K562 (cell line): ENCODE results near the gene CFAP73. TPM values are rescaled to one million over a fixed set of nuclear protein-coding genes. Genes with fewer than 3 reads are reported as not detected.
A peak's percentile ranks its signal among the peaks of the same experiment; 100 is the strongest.

Experiments used
- ATAC-seq: fragments of 200-7000 bp; cut with Tn5 transposase; 3 replicates; pipeline ENCODE4 v1.9.1; 2020; ENCODE audit warnings: moderate library complexity
- BruUV-seq: library from RNA; stranded (reverse); fragments of 400-500 nt; replicated peaks from 2 replicates; lab custom pipeline; 2021; lab: Mats Ljungman, UMichigan
- CTCF ChIA-PET: fragments of 300-600 bp; formaldehyde crosslinking; extraction: SDS; loops from one replicate; lab custom pipeline; 2021; ENCODE audit warnings: low intra/inter-chr PET ratio; lab: Yijun Ruan, JAX
- POLR2A ChIA-PET: fragments of 300-600, 350-650 bp; sonication (Branson Sonifier 250); formaldehyde crosslinking; extraction: SDS; loops from one replicate; lab custom pipeline; 2021; ENCODE audit warnings: antibody characterized with exemption, inconsistent platforms; lab: Yijun Ruan, JAX
- DNase-seq, 4 experiments: peaks; one replicate each; pipeline versions ENCODE4 v3.0.0 to v3.0.0-alpha.2; 2011 to 2018; ENCODE audit warnings: low spot score in 3 of 4, mixed read lengths in 3 of 4; ENCODE audit errors: extremely low read depth in 1 of 4
- FAIRE-seq: peaks from 2 replicates; lab custom pipeline; 2011; peaks lifted over from hg19 to GRCh38; lab: Jason Lieb, UNC
- H2AFZ ChIP-seq: 2 replicates; pipeline ENCODE4 v1.6.0; 2011; ENCODE audit warnings: low read depth, low read length, control low read depth, inconsistent platforms
- H3K27ac ChIP-seq: fragments of 200-600 bp; 3 replicates; pipeline ENCODE4 v1.8.0; 2011; ENCODE audit warnings: low read depth, mild to moderate bottlenecking, control low read depth, inconsistent platforms, low read length, moderate library complexity, mixed read lengths; ENCODE audit errors: extremely low read depth
- H3K27me3 ChIP-seq, 2 experiments: fragments of 300-600 bp in 1 of 2; 2 replicates in 1 of 2; 3 replicates in 1 of 2; pipeline versions ENCODE4 v1.6.0 to v1.8.0; 2011; ENCODE audit warnings: inconsistent platforms in 2 of 2, low read length in 2 of 2, mild to moderate bottlenecking in 1 of 2, mixed read lengths in 1 of 2, moderate library complexity in 1 of 2; ENCODE audit not compliant: control insufficient read depth in 2 of 2, insufficient read depth in 2 of 2
- H3K36me3 ChIP-seq: fragments of 300-600 bp; 3 replicates; pipeline ENCODE4 v1.8.0; 2011; ENCODE audit warnings: mild to moderate bottlenecking, low read length, inconsistent platforms; ENCODE audit not compliant: control insufficient read depth, insufficient read depth
- H3K4me1 ChIP-seq, 2 experiments: fragments of 200-600 bp in 1 of 2; replicated peaks in 1 of 2; 2 replicates in 1 of 2; 3 replicates in 1 of 2; pipeline versions ENCODE4 v1.5.1 to v1.8.0; 2011; ENCODE audit warnings: inconsistent platforms in 2 of 2, low read length in 2 of 2, mild to moderate bottlenecking in 1 of 2, mixed read lengths in 1 of 2, moderate library complexity in 1 of 2; ENCODE audit not compliant: control insufficient read depth in 2 of 2, insufficient read depth in 2 of 2
- H3K4me2 ChIP-seq: 2 replicates; pipeline ENCODE4 v1.6.1; 2011; ENCODE audit warnings: low read length, control low read depth, inconsistent platforms, mixed read lengths; ENCODE audit not compliant: insufficient read depth
- H3K4me3 ChIP-seq: fragments of 200-600 bp; sonication (generic), shearing (Covaris generic); 2 replicates; pipeline ENCODE4 v1.5.1; 2016; ENCODE audit warnings: control low read depth, inconsistent platforms
- H3K79me2 ChIP-seq: fragments of 200-600 bp; 3 replicates; pipeline ENCODE4 v1.8.0; 2011; ENCODE audit warnings: low read length, inconsistent platforms; ENCODE audit not compliant: control insufficient read depth, insufficient read depth
- H3K9ac ChIP-seq, 2 experiments: 2 replicates each; pipeline versions ENCODE4 v1.6.0 to v1.6.1; 2011; ENCODE audit warnings: low read depth in 2 of 2, low read length in 2 of 2, control low read depth in 1 of 2, inconsistent platforms in 1 of 2, mild to moderate bottlenecking in 1 of 2, mixed read lengths in 1 of 2; ENCODE audit not compliant: insufficient read depth in 1 of 2
- H3K9me1 ChIP-seq: one replicate; pipeline ENCODE4 v1.6.0; 2011; ENCODE audit warnings: inconsistent platforms, mild to moderate bottlenecking, low read length, moderate library complexity; ENCODE audit not compliant: control insufficient read depth, insufficient read depth
- H3K9me3 ChIP-seq: replicated peaks from 2 replicates; pipeline ENCODE4 v1.5.1; 2011; ENCODE audit warnings: low read depth, low read length, inconsistent platforms; ENCODE audit not compliant: control insufficient read depth, insufficient read depth
- H4K20me1 ChIP-seq: replicated peaks from 2 replicates; pipeline ENCODE4 v1.6.1; 2011; ENCODE audit warnings: low read length, inconsistent platforms, mixed read lengths; ENCODE audit not compliant: control insufficient read depth, insufficient read depth
- ILF3 ChIP-seq: fragments of 450-650 bp; IDR thresholded peaks from 2 replicates; pipeline ENCODE4 v1.6.1; 2018; ENCODE audit warnings: antibody characterized with exemption, mild to moderate bottlenecking, moderate library complexity, borderline replicate concordance
- PREB ChIP-seq: sonication (generic); formaldehyde crosslinking; IDR thresholded peaks from 2 replicates; pipeline ENCODE4 v1.8.1; 2023; ENCODE audit warnings: mild to moderate bottlenecking, missing genetic modification reagents
- USF1 ChIP-seq: sonication (generic); formaldehyde crosslinking; IDR thresholded peaks from 2 replicates; pipeline ENCODE4 v1.9.0; 2022; ENCODE audit warnings: mild to moderate bottlenecking, missing genetic modification reagents
- YY1 ChIP-seq, 3 experiments: IDR thresholded peaks; 2 replicates each; pipeline ENCODE4 v1.6.1; 2011; ENCODE audit warnings: low read length in 2 of 3, mild to moderate bottlenecking in 2 of 3, moderate library complexity in 2 of 3, borderline replicate concordance in 1 of 3, control low read depth in 1 of 3, low read depth in 1 of 3; ENCODE audit not compliant: insufficient read depth in 3 of 3, insufficient replicate concordance in 2 of 3, control insufficient read depth in 1 of 3, insufficient read length in 1 of 3; ENCODE audit errors: extremely low read depth in 1 of 3
- ZNF12 ChIP-seq: sonication (generic); formaldehyde crosslinking; IDR thresholded peaks from 2 replicates; pipeline ENCODE4 v1.4.0; 2020; ENCODE audit warnings: mild to moderate bottlenecking, missing genetic modification reagents
- WGBS: fragments of 100-300 bp; shearing (Covaris generic); methylation state at CpG from one replicate; pipeline ENCODE4 v1.1.6; 2016; ENCODE audit warnings: low coverage, mixed read lengths; ENCODE audit not compliant: insufficient coverage; ENCODE audit errors: missing lambda C conversion rate; 5-methylcytosine and 5-hydroxymethylcytosine counted together
- in situ Hi-C: fragments of 300-500 bp; cut with MboI; formaldehyde crosslinking; loops from 4 replicates; pipeline ENCODE4 v1.15.0; 2018; ENCODE audit warnings: inconsistent platforms, mixed read lengths
- intact Hi-C: fragments of 100-400 bp; cut with micrococcal nuclease; formaldehyde crosslinking; loops from 2 replicates; pipeline ENCODE4 v1.14.2; 2022
- polyA plus RNA-seq, 8 experiments: library from polyadenylated mRNA; depleted of rRNA in 4 of 8; stranded (reverse) in 5 of 8; unstranded in 3 of 8; fragments of >200 nt; fragmentation: Nextera tagmentation in 2 of 8; fragmentation: Illumina TruSeq in 1 of 8; extraction: Ambion mirVana in 2 of 8; extraction: Trizol in 1 of 8; gene quantifications; 2 replicates each; pipeline versions ENCODE4 v1.2.1 to v1.2.3, GENCODE V29; 2011 to 2014; ENCODE audit warnings: inconsistent platforms in 1 of 8, missing spikeins in 1 of 8
- total RNA-seq, 7 experiments: library from RNA; depleted of rRNA in 6 of 7; stranded (reverse); fragments of >200 nt in 6 of 7; fragmentation: Illumina TruSeq in 2 of 7; extraction: Trizol in 2 of 7; gene quantifications; 2 replicates each; pipeline versions ENCODE4 v1.2.1 to v1.2.3, GENCODE V29; 2011 to 2021; ENCODE audit warnings: low replicate concordance in 1 of 7

Gene CFAP73
- total and polyA plus RNA-seq, 9 of the 15 experiments (the other 6 are each of a cell fraction or from before 2014, with no cell fraction given), result not detected

GRCh38 chr12:113201187-113202177 is 52.0 kb downstream of the CFAP73 start (continued):
- 0 out of 2 replicates have a peak, but pooled peaks have one; percentile 22 for TF ChIP-seq USF1 (CRISPR knock-in tag)
- no peak for TF ChIP-seq PREB (CRISPR knock-in tag)

- H3K27ac ChIP-seq, result no peak overlapping the region
- peak; percentile 94 for TF ChIP-seq ZNF12 (CRISPR knock-in tag)
- TF ChIP-seq YY1 (IDR thresholded peaks at IDR 0.05; ENCODE audit: borderline replicate concordance in 1 of 3, control insufficient read depth in 1 of 3, extremely low read depth in 1 of 3, insufficient read depth in 3 of 3, insufficient read length in 1 of 3, insufficient replicate concordance in 2 of 3, low read depth in 1 of 3, low read length in 2 of 3), result peak in 1 of 3 experiments; percentile 46
- TF ChIP-seq ILF3, result no peak
- H3K36me3 ChIP-seq, result no peaks in the 10 kb centered on the region
- no peak overlapping the region for H3K4me3 ChIP-seq
- H3K4me1 ChIP-seq, result peaks cover 13 to 15% of the 10 kb centered on the region in 2 experiments
- ChIA-PET POLR2A (interaction anchor here (0.6 kb wide), 1 partner anchor 46 kb away, joined by 3 read pairs; no protein-coding TSS in a partner anchor), CTCF (no interaction called here)
- ATAC-seq, result no peak
- 50% methylated on average over 4 of the region's 4 CpGs for WGBS
- no peaks in the 10 kb centered on the region for H3K27me3 ChIP-seq
- in situ Hi-C loops (no loop called here), intact Hi-C loops (no loop called here)
- no peak overlapping the region for H2AFZ ChIP-seq
- H3K4me2 ChIP-seq, result no peak overlapping the region
- H3K9me3 ChIP-seq, result no peaks in the 10 kb centered on the region
- FAIRE-seq, result no peak
- no peaks in the 10 kb centered on the region for H3K9me1 ChIP-seq
- H3K9ac ChIP-seq, result no peak overlapping the region; a peak in 1 of 4 replicates
- peak in 1 of 4 experiments; percentile 5 for DNase-seq
- H3K79me2 ChIP-seq, result no peaks in the 10 kb centered on the region
- H4K20me1 ChIP-seq, result no peaks in the 10 kb centered on the region
- BruUV-seq, result no TSS peak
These were observed 53.0 kb downstream of the CFAP73 start for GRCh38 chr12:113202300-113203075.
